GM23338 (cell line): ENCODE measurements around the gene SUPT7L. TPM values are rescaled to one million over a fixed set of nuclear protein-coding genes. Genes with fewer than 3 reads are reported as not detected.

Experiments
- ATAC-seq: fragments of 200-7000 bp; cut with Tn5 transposase; 3 replicates; pipeline ENCODE4 v1.9.1; 2020
- DNase-seq: peaks from one replicate; pipeline ENCODE4 v3.0.0-alpha.2; 2015; ENCODE audit warnings: low spot score
- H2AFZ ChIP-seq: fragments of 200-600 bp; sonication (generic); 2 replicates; pipeline ENCODE4 v1.8.0; 2016; ENCODE audit warnings: antibody characterized with exemption, mild to moderate bottlenecking, moderate library complexity
- H3F3A ChIP-seq: fragments of 200-600 bp; sonication (generic); replicated peaks from 2 replicates; pipeline ENCODE4 v1.8.0; 2017; ENCODE audit warnings: antibody characterized with exemption, mixed run types, low read depth
- H3K27ac ChIP-seq: fragments of 200-600 bp; sonication (generic); 2 replicates; pipeline ENCODE4 v1.6.1; 2016; ENCODE audit warnings: low read depth
- H3K27me3 ChIP-seq: fragments of 200-600 bp; sonication (generic); 2 replicates; pipeline ENCODE4 v1.8.0; 2016; ENCODE audit warnings: mild to moderate bottlenecking, mixed run types, moderate library complexity; ENCODE audit not compliant: insufficient read depth
- H3K36me3 ChIP-seq: fragments of 200-600 bp; sonication (generic); 2 replicates; pipeline ENCODE4 v1.8.0; 2016; ENCODE audit warnings: mild to moderate bottlenecking; ENCODE audit not compliant: insufficient read depth
- H3K4me1 ChIP-seq: fragments of 200-600 bp; sonication (generic); 2 replicates; pipeline ENCODE4 v1.8.0; 2016; ENCODE audit warnings: mild to moderate bottlenecking, moderate library complexity; ENCODE audit not compliant: insufficient read depth
- H3K4me2 ChIP-seq: fragments of 200-600 bp; sonication (generic); 2 replicates; pipeline ENCODE4 v1.7.1; 2017; ENCODE audit warnings: mixed run types
- H3K4me3 ChIP-seq: fragments of 200-600 bp; sonication (generic); 2 replicates; pipeline ENCODE4 v1.6.1; 2016; ENCODE audit warnings: mixed run types
- H3K79me2 ChIP-seq: fragments of 200-600 bp; sonication (generic); replicated peaks from 2 replicates; pipeline ENCODE4 v1.8.0; 2017; ENCODE audit warnings: mild to moderate bottlenecking; ENCODE audit not compliant: insufficient read depth
- H3K9me2 ChIP-seq: fragments of 200-600 bp; sonication (generic); 2 replicates; pipeline ENCODE4 v1.8.0; 2017; ENCODE audit not compliant: insufficient read depth
- H4K20me1 ChIP-seq: fragments of 200-600 bp; sonication (generic); replicated peaks from 2 replicates; pipeline ENCODE4 v1.8.0; 2017; ENCODE audit warnings: mild to moderate bottlenecking; ENCODE audit not compliant: insufficient read depth
- H3K27ac Mint-ChIP-seq: 2 replicates; pipeline ENCODE4 v1.8.0; 2020; ENCODE audit warnings: inconsistent platforms, mild to moderate bottlenecking, moderate library complexity, mixed read lengths
- H3K27me3 Mint-ChIP-seq: 3 replicates; pipeline ENCODE4 v1.8.0; 2022; ENCODE audit warnings: low read depth, mild to moderate bottlenecking, moderate library complexity, mixed read lengths, inconsistent platforms; ENCODE audit not compliant: insufficient read depth, poor library complexity
- H3K36me3 Mint-ChIP-seq: 3 replicates; pipeline ENCODE4 v1.8.0; 2021; ENCODE audit warnings: low read depth, mild to moderate bottlenecking, inconsistent platforms, moderate library complexity, mixed read lengths
- H3K4me1 Mint-ChIP-seq: 3 replicates; pipeline ENCODE4 v1.8.0; 2020; ENCODE audit warnings: mild to moderate bottlenecking, inconsistent platforms, mixed read lengths
- H3K4me3 Mint-ChIP-seq: 3 replicates; pipeline ENCODE4 v1.8.0; 2021; ENCODE audit warnings: moderate library complexity, mild to moderate bottlenecking, inconsistent platforms, mixed read lengths
- H3K9me3 Mint-ChIP-seq: 3 replicates; pipeline ENCODE4 v1.8.0; 2020; ENCODE audit warnings: moderate library complexity, mild to moderate bottlenecking, inconsistent platforms, mixed read lengths
- CREB1 ChIP-seq: fragments of 250-450 bp; sonication (Bioruptor Pico); IDR thresholded peaks from 2 replicates; pipeline ENCODE4 v1.5.0; 2020; ENCODE audit warnings: low read depth, mild to moderate bottlenecking, moderate library complexity
- ETS1 ChIP-seq: IDR thresholded peaks from 2 replicates; pipeline ENCODE4 v1.6.1; 2016; ENCODE audit warnings: antibody characterized with exemption
- EZH2 ChIP-seq: fragments of 200-600 bp; sonication (generic); IDR thresholded peaks from one replicate; pipeline ENCODE4 v1.8.0; 2017; ENCODE audit warnings: antibody characterized with exemption, mild to moderate bottlenecking, low read depth; ENCODE audit not compliant: unreplicated experiment
- EZH2phosphoT487 ChIP-seq: fragments of 200-600 bp; sonication (generic); IDR thresholded peaks from one replicate; pipeline ENCODE4 v1.8.1; 2018; ENCODE audit warnings: antibody characterized with exemption; ENCODE audit not compliant: unreplicated experiment
- JUNB ChIP-seq: IDR thresholded peaks from one replicate; pipeline ENCODE4 v1.6.1; 2016; ENCODE audit warnings: antibody characterized with exemption; ENCODE audit not compliant: unreplicated experiment
- NANOG ChIP-seq: IDR thresholded peaks from 2 replicates; pipeline ENCODE4 v1.6.1; 2016; ENCODE audit warnings: antibody characterized with exemption, borderline replicate concordance
- POLR2AphosphoS5 ChIP-seq: IDR thresholded peaks from 2 replicates; pipeline ENCODE4 v1.6.1; 2016; ENCODE audit warnings: antibody characterized with exemption, low read depth
- STAT1 ChIP-seq: IDR thresholded peaks from one replicate; pipeline ENCODE4 v1.6.1; 2016; ENCODE audit warnings: antibody characterized with exemption; ENCODE audit not compliant: unreplicated experiment
- ZNF114 ChIP-seq: fragments of 250-450 bp; sonication (Bioruptor Pico); IDR thresholded peaks from 2 replicates; pipeline ENCODE4 v1.5.0; 2020; ENCODE audit warnings: mild to moderate bottlenecking, moderate library complexity
- polyA plus RNA-seq: library from polyadenylated mRNA; unstranded; fragments of >200 nt; fragmentation: Nextera tagmentation; extraction: Ambion mirVana; gene quantifications from 2 replicates; pipeline ENCODE4 v1.2.1, GENCODE V29; 2016
- total RNA-seq: library from RNA; depleted of rRNA; stranded (reverse); fragments of >200 nt; shearing (Covaris generic); gene quantifications from 2 replicates; pipeline ENCODE4 v1.2.3, GENCODE V29; 2014
- TF ChIP-seq, protein P1 (sequence below): IDR thresholded peaks from one replicate; pipeline ENCODE4 v1.6.1; 2018; ENCODE audit warnings: antibody characterized with exemption; ENCODE audit not compliant: unreplicated experiment

The SUPT7L gene
- total and polyA plus RNA-seq, 2 experiments from 2014 or later: 13.7 to 16.5 TPM

- Histone ChIP-seq H3F3A (no peaks in the 10 kb centered on the region), H3K4me2 (no peak overlapping the region), H3K27ac (no peak overlapping the region), H3K4me3 (no peak overlapping the region), H4K20me1 (peaks cover 4% of the 10 kb centered on the region; the same call in 1 of the 2 replicates), H3K36me3 (peaks cover 26% of the 10 kb centered on the region), H3K27me3 (no peaks in the 10 kb centered on the region), H2AFZ (no peak overlapping the region), H3K79me2 (no peaks in the 10 kb centered on the region), H3K9me2 (no peaks in the 10 kb centered on the region), H3K4me1 (no peaks in the 10 kb centered on the region)
- Mint-ChIP-seq H3K9me3 (no peaks in the 10 kb centered on the region), H3K4me3 (no peak overlapping the region), H3K27me3 (no peaks in the 10 kb centered on the region), H3K36me3 (peaks cover 50% of the 10 kb centered on the region), H3K4me1 (no peaks in the 10 kb centered on the region), H3K27ac (no peak overlapping the region)
- no peak for ATAC-seq
- TF ChIP-seq EZH2phosphoT487 (no peak), ETS1 (no peak)
- DNase-seq: no peak
Observed at GRCh38 chr2:27638037-27638637, 25.3 kb downstream of the SUPT7L start.

DNA sequence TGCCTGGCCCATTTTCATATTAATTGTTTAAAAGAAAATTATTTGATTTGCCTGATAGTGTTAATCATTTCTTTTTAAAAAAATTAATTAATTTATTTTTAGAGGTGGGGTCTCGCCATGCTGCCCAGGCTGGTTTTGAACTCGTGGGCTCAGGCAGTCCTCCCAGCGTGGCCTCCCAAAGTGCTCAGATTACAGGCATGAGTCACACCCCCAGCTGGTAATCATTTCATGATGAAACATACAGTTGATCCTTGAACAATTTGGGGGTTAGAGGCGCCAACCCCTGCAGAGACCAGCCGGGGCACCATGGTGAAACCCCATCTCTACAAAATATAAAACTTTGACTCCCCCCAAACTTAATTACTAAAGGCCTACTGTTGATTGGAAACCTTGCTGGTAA lies 26.6 kb downstream of the SUPT7L start:
- Mint-ChIP-seq H3K4me3 (no peak overlapping the region), H3K9me3 (no peaks in the 10 kb centered on the region), H3K4me1 (no peaks in the 10 kb centered on the region), H3K27me3 (no peaks in the 10 kb centered on the region), H3K36me3 (peaks cover 57% of the 10 kb centered on the region), H3K27ac (no peak overlapping the region)
- H3K27me3 ChIP-seq: no peaks in the 10 kb centered on the region
- H3K9me2 ChIP-seq: no peaks in the 10 kb centered on the region
- H3K36me3 ChIP-seq: peaks cover 28% of the 10 kb centered on the region
- H3K79me2 ChIP-seq: no peaks in the 10 kb centered on the region
- H3K4me3 ChIP-seq: no peak overlapping the region
- H3K4me1 ChIP-seq: no peaks in the 10 kb centered on the region
- H3K27ac ChIP-seq: no peak overlapping the region
- DNase-seq (no peak), ATAC-seq (no peak)
- no peaks in the 10 kb centered on the region for H3F3A ChIP-seq
- peaks cover 4% of the 10 kb centered on the region; the same call in 1 of the 2 replicates for H4K20me1 ChIP-seq
- H2AFZ ChIP-seq: no peak overlapping the region
- H3K4me2 ChIP-seq: no peak overlapping the region
- TF ChIP-seq STAT1 (no peak), EZH2 (no peak), ZNF114 (CRISPR knock-in tag) (no peak), ETS1 (no peak), POLR2AphosphoS5 (no peak), JUNB (no peak), NANOG (no peak), CREB1 (CRISPR knock-in tag) (no peak)
- TF ChIP-seq, protein P1, sequence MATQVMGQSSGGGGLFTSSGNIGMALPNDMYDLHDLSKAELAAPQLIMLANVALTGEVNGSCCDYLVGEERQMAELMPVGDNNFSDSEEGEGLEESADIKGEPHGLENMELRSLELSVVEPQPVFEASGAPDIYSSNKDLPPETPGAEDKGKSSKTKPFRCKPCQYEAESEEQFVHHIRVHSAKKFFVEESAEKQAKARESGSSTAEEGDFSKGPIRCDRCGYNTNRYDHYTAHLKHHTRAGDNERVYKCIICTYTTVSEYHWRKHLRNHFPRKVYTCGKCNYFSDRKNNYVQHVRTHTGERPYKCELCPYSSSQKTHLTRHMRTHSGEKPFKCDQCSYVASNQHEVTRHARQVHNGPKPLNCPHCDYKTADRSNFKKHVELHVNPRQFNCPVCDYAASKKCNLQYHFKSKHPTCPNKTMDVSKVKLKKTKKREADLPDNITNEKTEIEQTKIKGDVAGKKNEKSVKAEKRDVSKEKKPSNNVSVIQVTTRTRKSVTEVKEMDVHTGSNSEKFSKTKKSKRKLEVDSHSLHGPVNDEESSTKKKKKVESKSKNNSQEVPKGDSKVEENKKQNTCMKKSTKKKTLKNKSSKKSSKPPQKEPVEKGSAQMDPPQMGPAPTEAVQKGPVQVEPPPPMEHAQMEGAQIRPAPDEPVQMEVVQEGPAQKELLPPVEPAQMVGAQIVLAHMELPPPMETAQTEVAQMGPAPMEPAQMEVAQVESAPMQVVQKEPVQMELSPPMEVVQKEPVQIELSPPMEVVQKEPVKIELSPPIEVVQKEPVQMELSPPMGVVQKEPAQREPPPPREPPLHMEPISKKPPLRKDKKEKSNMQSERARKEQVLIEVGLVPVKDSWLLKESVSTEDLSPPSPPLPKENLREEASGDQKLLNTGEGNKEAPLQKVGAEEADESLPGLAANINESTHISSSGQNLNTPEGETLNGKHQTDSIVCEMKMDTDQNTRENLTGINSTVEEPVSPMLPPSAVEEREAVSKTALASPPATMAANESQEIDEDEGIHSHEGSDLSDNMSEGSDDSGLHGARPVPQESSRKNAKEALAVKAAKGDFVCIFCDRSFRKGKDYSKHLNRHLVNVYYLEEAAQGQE: no peak
